ENCODE data around the gene FRMD4A.
A peak's percentile ranks its signal among the peaks of the same experiment; 100 is the strongest.

Gene FRMD4A

DNA sequence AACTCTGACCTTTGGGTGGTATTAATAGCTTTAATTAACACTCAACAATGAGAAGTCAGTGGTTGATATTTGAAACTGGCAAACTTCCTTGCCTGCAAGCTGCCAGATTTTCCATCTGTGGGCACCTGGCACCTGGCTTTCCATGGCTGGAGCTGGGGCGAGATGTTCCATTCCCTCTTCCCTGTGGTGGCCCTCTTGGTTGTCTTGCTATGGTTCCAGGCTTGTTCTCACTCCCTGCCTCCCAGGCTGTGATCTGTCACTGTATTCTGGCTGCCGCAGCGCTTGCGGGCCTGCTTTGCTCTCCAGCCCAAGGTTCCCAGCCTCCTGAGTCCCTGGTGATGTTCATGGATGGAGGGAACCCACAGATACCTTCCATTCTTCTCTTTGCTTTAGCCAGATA, 201.0 kb downstream of the FRMD4A start:
- Histone ChIP-seq H3K27ac (replicated peaks; ENCODE audit: low read length) (no peak overlapping the region), H3K27me3 (ENCODE audit: control insufficient read depth in 3 of 3, insufficient read depth in 3 of 3, low read depth in 1 of 3, low read length in 3 of 3) (no peaks in the 10 kb centered on the region), H3K4me1 (ENCODE audit: control insufficient read depth in 2 of 2, insufficient read depth in 1 of 2, low read depth in 1 of 2, low read length in 2 of 2) (peaks cover 0 to 4% of the 10 kb centered on the region in 2 donors), H3K36me3 (replicated peaks in 1 of 2; ENCODE audit: control insufficient read depth in 2 of 2, insufficient read depth in 2 of 2, low read length in 2 of 2) (no peaks in the 10 kb centered on the region), H3K9me3 (replicated peaks in 1 of 2; ENCODE audit: control insufficient read depth in 2 of 2, insufficient read depth in 1 of 2, low read depth in 1 of 2, low read length in 2 of 2) (no peaks in the 10 kb centered on the region), H2BK120ac (ENCODE audit: low read depth, low read length) (no peak overlapping the region), H2AFZ (ENCODE audit: low read length) (no peak overlapping the region), H4K8ac (ENCODE audit: low read depth, low read length) (no peak overlapping the region), H2BK12ac (ENCODE audit: low read length) (no peak overlapping the region), H4K91ac (ENCODE audit: low read depth, low read length, poor library complexity) (no peak overlapping the region), H2BK5ac (ENCODE audit: low read length) (peak overlapping the region; percentile 14), H3K4me2 (ENCODE audit: insufficient read depth, low read length, poor library complexity, severe bottlenecking) (no peak overlapping the region), H2BK15ac (ENCODE audit: low read length) (no peak overlapping the region), H2AK5ac (ENCODE audit: low read depth, low read length) (no peak overlapping the region), H3K4me3 (ENCODE audit: low read length in 2 of 2) (no peak overlapping the region), H3K23ac (ENCODE audit: low read depth, low read length, poor library complexity) (no peak overlapping the region), H3K14ac (ENCODE audit: low read length) (no peak overlapping the region), H3K9ac (ENCODE audit: low read depth, low read length, poor library complexity) (no peak overlapping the region), H3K18ac (ENCODE audit: low read length) (no peak overlapping the region), H3K4ac (ENCODE audit: low read length) (no peak overlapping the region), H3K79me1 (ENCODE audit: low read depth, low read length) (no peaks in the 10 kb centered on the region)
- no CpG with 5 or more reads among the region's 4 CpGs for WGBS, 2 donors (ENCODE audit: extremely low coverage in 2 of 2, insufficient read length in 2 of 2, insufficient replicate concordance in 1 of 2)
- no peak for DNase-seq (ENCODE audit: low spot score)

DNA sequence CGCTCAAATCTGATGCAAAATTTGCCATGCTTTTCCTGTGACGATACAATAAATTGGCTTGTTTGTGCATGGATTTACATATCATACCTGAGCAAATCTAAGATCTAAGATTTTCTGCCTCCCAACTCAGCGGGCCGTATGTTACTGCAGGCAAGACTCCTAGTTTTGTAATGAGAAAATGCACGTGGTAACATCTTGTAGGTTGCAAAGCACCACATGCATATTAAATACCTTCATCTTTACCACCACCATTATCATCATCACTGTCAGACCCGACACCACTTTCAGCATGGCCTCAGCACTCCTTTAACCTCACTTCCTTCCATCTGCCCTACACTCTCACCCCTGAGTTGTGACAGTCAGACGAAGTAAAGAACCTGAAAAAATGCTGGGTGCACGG, 202.2 kb downstream of the FRMD4A start:
- Histone ChIP-seq H3K9ac (ENCODE audit: low read depth, low read length, poor library complexity) (no peak overlapping the region), H3K4me2 (ENCODE audit: insufficient read depth, low read length, poor library complexity, severe bottlenecking) (no peak overlapping the region), H2AFZ (ENCODE audit: low read length) (no peak overlapping the region), H3K36me3 (replicated peaks in 1 of 2; ENCODE audit: control insufficient read depth in 2 of 2, insufficient read depth in 2 of 2, low read length in 2 of 2) (no peaks in the 10 kb centered on the region), H2BK12ac (ENCODE audit: low read length) (no peak overlapping the region), H2AK5ac (ENCODE audit: low read depth, low read length) (no peak overlapping the region), H3K79me1 (ENCODE audit: low read depth, low read length) (no peaks in the 10 kb centered on the region), H2BK15ac (ENCODE audit: low read length) (no peak overlapping the region), H3K18ac (ENCODE audit: low read length) (no peak overlapping the region), H3K4me1 (ENCODE audit: control insufficient read depth in 2 of 2, insufficient read depth in 1 of 2, low read depth in 1 of 2, low read length in 2 of 2) (peaks cover 0 to 4% of the 10 kb centered on the region in 2 donors), H3K23ac (ENCODE audit: low read depth, low read length, poor library complexity) (no peak overlapping the region), H3K4me3 (ENCODE audit: low read length in 2 of 2) (no peak overlapping the region), H3K4ac (ENCODE audit: low read length) (no peak overlapping the region), H3K14ac (ENCODE audit: low read length) (no peak overlapping the region), H3K27ac (replicated peaks; ENCODE audit: low read length) (no peak overlapping the region), H4K91ac (ENCODE audit: low read depth, low read length, poor library complexity) (no peak overlapping the region), H4K8ac (ENCODE audit: low read depth, low read length) (no peak overlapping the region), H2BK5ac (ENCODE audit: low read length) (no peak overlapping the region), H3K27me3 (ENCODE audit: control insufficient read depth in 3 of 3, insufficient read depth in 3 of 3, low read depth in 1 of 3, low read length in 3 of 3) (no peaks in the 10 kb centered on the region), H2BK120ac (ENCODE audit: low read depth, low read length) (no peak overlapping the region), H3K9me3 (replicated peaks in 1 of 2; ENCODE audit: control insufficient read depth in 2 of 2, insufficient read depth in 1 of 2, low read depth in 1 of 2, low read length in 2 of 2) (no peaks in the 10 kb centered on the region)
- DNase-seq (ENCODE audit: low spot score): no peak
- WGBS, 2 donors (ENCODE audit: extremely low coverage in 2 of 2, insufficient read length in 2 of 2, insufficient replicate concordance in 1 of 2): no CpG with 5 or more reads among the region's 8 CpGs

GRCh38 chr10:14126697-14127440, 203.9 kb downstream of the FRMD4A start:
- no peak overlapping the region for H3K9ac ChIP-seq (ENCODE audit: low read depth, low read length, poor library complexity)
- no peaks in the 10 kb centered on the region for H3K79me1 ChIP-seq (ENCODE audit: low read depth, low read length)
- H3K18ac ChIP-seq (ENCODE audit: low read length): no peak overlapping the region
- no peak overlapping the region for H4K91ac ChIP-seq (ENCODE audit: low read depth, low read length, poor library complexity)
- no peak for DNase-seq (ENCODE audit: low spot score)
- H3K9me3 ChIP-seq (replicated peaks in 1 of 2; ENCODE audit: control insufficient read depth in 2 of 2, insufficient read depth in 1 of 2, low read depth in 1 of 2, low read length in 2 of 2): no peaks in the 10 kb centered on the region
- H2AK5ac ChIP-seq (ENCODE audit: low read depth, low read length): no peak overlapping the region
- H2BK15ac ChIP-seq (ENCODE audit: low read length): no peak overlapping the region
- H3K4ac ChIP-seq (ENCODE audit: low read length): no peak overlapping the region
- H3K4me3 ChIP-seq (ENCODE audit: low read length in 2 of 2): no peak overlapping the region
- H3K4me1 ChIP-seq (ENCODE audit: control insufficient read depth in 2 of 2, insufficient read depth in 1 of 2, low read depth in 1 of 2, low read length in 2 of 2): peaks cover 0 to 4% of the 10 kb centered on the region in 2 donors
- H3K27ac ChIP-seq (replicated peaks; ENCODE audit: low read length): no peak overlapping the region
- H2BK5ac ChIP-seq (ENCODE audit: low read length): no peak overlapping the region
- no peak overlapping the region for H2BK12ac ChIP-seq (ENCODE audit: low read length)
- no peak overlapping the region for H3K4me2 ChIP-seq (ENCODE audit: insufficient read depth, low read length, poor library complexity, severe bottlenecking)
- WGBS, 2 donors (ENCODE audit: extremely low coverage in 2 of 2, insufficient read length in 2 of 2, insufficient replicate concordance in 1 of 2): no CpG with 5 or more reads among the region's 6 CpGs
- no peak overlapping the region for H2BK120ac ChIP-seq (ENCODE audit: low read depth, low read length)
- no peak overlapping the region for H4K8ac ChIP-seq (ENCODE audit: low read depth, low read length)
- no peaks in the 10 kb centered on the region for H3K36me3 ChIP-seq (replicated peaks in 1 of 2; ENCODE audit: control insufficient read depth in 2 of 2, insufficient read depth in 2 of 2, low read length in 2 of 2)
- H2AFZ ChIP-seq (ENCODE audit: low read length): no peak overlapping the region
- no peaks in the 10 kb centered on the region for H3K27me3 ChIP-seq (ENCODE audit: control insufficient read depth in 3 of 3, insufficient read depth in 3 of 3, low read depth in 1 of 3, low read length in 3 of 3)
- no peak overlapping the region for H3K14ac ChIP-seq (ENCODE audit: low read length)
- H3K23ac ChIP-seq (ENCODE audit: low read depth, low read length, poor library complexity): no peak overlapping the region

- H2BK15ac ChIP-seq (ENCODE audit: low read length): no peak overlapping the region
- H3K27ac ChIP-seq (replicated peaks; ENCODE audit: low read length): no peak overlapping the region
- no peak for DNase-seq (ENCODE audit: low spot score)
- H3K9ac ChIP-seq (ENCODE audit: low read depth, low read length, poor library complexity): no peak overlapping the region
- H2BK5ac ChIP-seq (ENCODE audit: low read length): no peak overlapping the region
- H3K27me3 ChIP-seq (ENCODE audit: control insufficient read depth in 3 of 3, insufficient read depth in 3 of 3, low read depth in 1 of 3, low read length in 3 of 3): no peaks in the 10 kb centered on the region
- no peak overlapping the region for H3K4me3 ChIP-seq (ENCODE audit: low read length in 2 of 2)
- H3K14ac ChIP-seq (ENCODE audit: low read length): no peak overlapping the region
- no peak overlapping the region for H3K23ac ChIP-seq (ENCODE audit: low read depth, low read length, poor library complexity)
- peaks cover 0 to 1% of the 10 kb centered on the region in 2 donors for H3K4me1 ChIP-seq (ENCODE audit: control insufficient read depth in 2 of 2, insufficient read depth in 1 of 2, low read depth in 1 of 2, low read length in 2 of 2)
- no peaks in the 10 kb centered on the region for H3K79me1 ChIP-seq (ENCODE audit: low read depth, low read length)
- H4K91ac ChIP-seq (ENCODE audit: low read depth, low read length, poor library complexity): no peak overlapping the region
- no peak overlapping the region for H3K4ac ChIP-seq (ENCODE audit: low read length)
- no peak overlapping the region for H4K8ac ChIP-seq (ENCODE audit: low read depth, low read length)
- no peak overlapping the region for H2BK12ac ChIP-seq (ENCODE audit: low read length)
- no peak overlapping the region for H2AFZ ChIP-seq (ENCODE audit: low read length)
- H3K9me3 ChIP-seq (replicated peaks in 1 of 2; ENCODE audit: control insufficient read depth in 2 of 2, insufficient read depth in 1 of 2, low read depth in 1 of 2, low read length in 2 of 2): no peaks in the 10 kb centered on the region
- H3K36me3 ChIP-seq (replicated peaks in 1 of 2; ENCODE audit: control insufficient read depth in 2 of 2, insufficient read depth in 2 of 2, low read length in 2 of 2): no peaks in the 10 kb centered on the region
- no peak overlapping the region for H3K18ac ChIP-seq (ENCODE audit: low read length)
- WGBS, 2 donors (ENCODE audit: extremely low coverage in 2 of 2, insufficient read length in 2 of 2, insufficient replicate concordance in 1 of 2): no CpG with 5 or more reads among the region's 6 CpGs
- no peak overlapping the region for H2AK5ac ChIP-seq (ENCODE audit: low read depth, low read length)
- no peak overlapping the region for H2BK120ac ChIP-seq (ENCODE audit: low read depth, low read length)
- no peak overlapping the region for H3K4me2 ChIP-seq (ENCODE audit: insufficient read depth, low read length, poor library complexity, severe bottlenecking)
These were observed 205.2 kb downstream of the FRMD4A start for GRCh38 chr10:14125564-14125963.

Measured in neuronal stem cell (in vitro differentiated cells).